GM23338 (cell line): ENCODE data around the gene MAD1L1. TPM values are rescaled to one million over a fixed set of nuclear protein-coding genes. Genes with fewer than 3 reads are reported as not detected.

Experiments used
- ATAC-seq: fragments of 200-7000 bp; cut with Tn5 transposase; 3 replicates; pipeline ENCODE4 v1.9.1; 2020
- DNase-seq: peaks from one replicate; pipeline ENCODE4 v3.0.0-alpha.2; 2015; ENCODE audit warnings: low spot score
- H2AFZ ChIP-seq: fragments of 200-600 bp; sonication (generic); 2 replicates; pipeline ENCODE4 v1.8.0; 2016; ENCODE audit warnings: antibody characterized with exemption, mild to moderate bottlenecking, moderate library complexity
- H3F3A ChIP-seq: fragments of 200-600 bp; sonication (generic); replicated peaks from 2 replicates; pipeline ENCODE4 v1.8.0; 2017; ENCODE audit warnings: antibody characterized with exemption, mixed run types, low read depth
- H3K27ac ChIP-seq: fragments of 200-600 bp; sonication (generic); 2 replicates; pipeline ENCODE4 v1.6.1; 2016; ENCODE audit warnings: low read depth
- H3K27me3 ChIP-seq: fragments of 200-600 bp; sonication (generic); 2 replicates; pipeline ENCODE4 v1.8.0; 2016; ENCODE audit warnings: mild to moderate bottlenecking, mixed run types, moderate library complexity; ENCODE audit not compliant: insufficient read depth
- H3K36me3 ChIP-seq: fragments of 200-600 bp; sonication (generic); 2 replicates; pipeline ENCODE4 v1.8.0; 2016; ENCODE audit warnings: mild to moderate bottlenecking; ENCODE audit not compliant: insufficient read depth
- H3K4me1 ChIP-seq: fragments of 200-600 bp; sonication (generic); 2 replicates; pipeline ENCODE4 v1.8.0; 2016; ENCODE audit warnings: mild to moderate bottlenecking, moderate library complexity; ENCODE audit not compliant: insufficient read depth
- H3K4me2 ChIP-seq: fragments of 200-600 bp; sonication (generic); 2 replicates; pipeline ENCODE4 v1.7.1; 2017; ENCODE audit warnings: mixed run types
- H3K4me3 ChIP-seq: fragments of 200-600 bp; sonication (generic); 2 replicates; pipeline ENCODE4 v1.6.1; 2016; ENCODE audit warnings: mixed run types
- H3K79me2 ChIP-seq: fragments of 200-600 bp; sonication (generic); replicated peaks from 2 replicates; pipeline ENCODE4 v1.8.0; 2017; ENCODE audit warnings: mild to moderate bottlenecking; ENCODE audit not compliant: insufficient read depth
- H3K9me2 ChIP-seq: fragments of 200-600 bp; sonication (generic); 2 replicates; pipeline ENCODE4 v1.8.0; 2017; ENCODE audit not compliant: insufficient read depth
- H4K20me1 ChIP-seq: fragments of 200-600 bp; sonication (generic); replicated peaks from 2 replicates; pipeline ENCODE4 v1.8.0; 2017; ENCODE audit warnings: mild to moderate bottlenecking; ENCODE audit not compliant: insufficient read depth
- H3K27ac Mint-ChIP-seq: 2 replicates; pipeline ENCODE4 v1.8.0; 2020; ENCODE audit warnings: inconsistent platforms, mild to moderate bottlenecking, moderate library complexity, mixed read lengths
- H3K27me3 Mint-ChIP-seq: 3 replicates; pipeline ENCODE4 v1.8.0; 2022; ENCODE audit warnings: low read depth, mild to moderate bottlenecking, moderate library complexity, mixed read lengths, inconsistent platforms; ENCODE audit not compliant: insufficient read depth, poor library complexity
- H3K36me3 Mint-ChIP-seq: 3 replicates; pipeline ENCODE4 v1.8.0; 2021; ENCODE audit warnings: low read depth, mild to moderate bottlenecking, inconsistent platforms, moderate library complexity, mixed read lengths
- H3K4me1 Mint-ChIP-seq: 3 replicates; pipeline ENCODE4 v1.8.0; 2020; ENCODE audit warnings: mild to moderate bottlenecking, inconsistent platforms, mixed read lengths
- H3K4me3 Mint-ChIP-seq: 3 replicates; pipeline ENCODE4 v1.8.0; 2021; ENCODE audit warnings: moderate library complexity, mild to moderate bottlenecking, inconsistent platforms, mixed read lengths
- H3K9me3 Mint-ChIP-seq: 3 replicates; pipeline ENCODE4 v1.8.0; 2020; ENCODE audit warnings: moderate library complexity, mild to moderate bottlenecking, inconsistent platforms, mixed read lengths
- ETS1 ChIP-seq: IDR thresholded peaks from 2 replicates; pipeline ENCODE4 v1.6.1; 2016; ENCODE audit warnings: antibody characterized with exemption
- NANOG ChIP-seq: IDR thresholded peaks from 2 replicates; pipeline ENCODE4 v1.6.1; 2016; ENCODE audit warnings: antibody characterized with exemption, borderline replicate concordance
- POLR2AphosphoS5 ChIP-seq: IDR thresholded peaks from 2 replicates; pipeline ENCODE4 v1.6.1; 2016; ENCODE audit warnings: antibody characterized with exemption, low read depth
- REST ChIP-seq: IDR thresholded peaks from one replicate; pipeline ENCODE4 v1.6.1; 2018; ENCODE audit warnings: antibody characterized with exemption; ENCODE audit not compliant: unreplicated experiment
- ZNF331 ChIP-seq: fragments of 250-450 bp; sonication (Bioruptor Pico); IDR thresholded peaks from 2 replicates; pipeline ENCODE4 v1.5.0; 2020; ENCODE audit warnings: low read depth, mild to moderate bottlenecking, moderate library complexity
- ZNF462 ChIP-seq: fragments of 250-450 bp; sonication (Bioruptor Pico); IDR thresholded peaks from 2 replicates; pipeline ENCODE4 v1.5.0; 2020; ENCODE audit warnings: mild to moderate bottlenecking, moderate library complexity
- polyA plus RNA-seq: library from polyadenylated mRNA; unstranded; fragments of >200 nt; fragmentation: Nextera tagmentation; extraction: Ambion mirVana; gene quantifications from 2 replicates; pipeline ENCODE4 v1.2.1, GENCODE V29; 2016
- total RNA-seq: library from RNA; depleted of rRNA; stranded (reverse); fragments of >200 nt; shearing (Covaris generic); gene quantifications from 2 replicates; pipeline ENCODE4 v1.2.3, GENCODE V29; 2014

Gene MAD1L1
- total and polyA plus RNA-seq, 2 experiments from 2014 or later, result 40.3 to 59.3 TPM

GRCh38 chr7:2201686-2202360, 30.9 kb downstream of the MAD1L1 start:
- Histone ChIP-seq H2AFZ (no peak overlapping the region), H3K4me3 (no peak overlapping the region), H3K4me2 (no peak overlapping the region), H4K20me1 (peaks cover 6% of the 10 kb centered on the region; the same call in 1 of the 2 replicates), H3K79me2 (peaks cover 14% of the 10 kb centered on the region; the same call in 1 of the 2 replicates), H3F3A (no peaks in the 10 kb centered on the region), H3K27ac (no peak overlapping the region), H3K9me2 (no peaks in the 10 kb centered on the region), H3K27me3 (no peaks in the 10 kb centered on the region), H3K4me1 (no peaks in the 10 kb centered on the region), H3K36me3 (no peaks in the 10 kb centered on the region)
- H3K36me3 Mint-ChIP-seq, result peaks cover 34% of the 10 kb centered on the region
- H3K27ac Mint-ChIP-seq, result no peak overlapping the region
- no peaks in the 10 kb centered on the region; the same call in 2 of the 3 replicates for H3K4me1 Mint-ChIP-seq
- no peaks in the 10 kb centered on the region for H3K9me3 Mint-ChIP-seq
- H3K27me3 Mint-ChIP-seq, result peaks cover 10% of the 10 kb centered on the region
- TF ChIP-seq POLR2AphosphoS5 (no peak), REST (no peak), ETS1 (no peak), NANOG (no peak)
- no peak for ATAC-seq
- DNase-seq, result no peak
- H3K4me3 Mint-ChIP-seq, result no peak overlapping the region

- Mint-ChIP-seq H3K36me3 (peaks cover 37% of the 10 kb centered on the region), H3K27ac (no peak overlapping the region), H3K27me3 (peaks cover 10% of the 10 kb centered on the region), H3K9me3 (no peaks in the 10 kb centered on the region), H3K4me1 (no peaks in the 10 kb centered on the region; the same call in 2 of the 3 replicates), H3K4me3 (no peak overlapping the region)
- no peaks in the 10 kb centered on the region for H3F3A ChIP-seq
- H2AFZ ChIP-seq, result no peak overlapping the region
- TF ChIP-seq ZNF462 (CRISPR knock-in tag), result no peak
- TF ChIP-seq ZNF331 (CRISPR knock-in tag), result no peak
- no peak for ATAC-seq
- no peaks in the 10 kb centered on the region for H3K9me2 ChIP-seq
- peaks cover 2% of the 10 kb centered on the region; the same call in 1 of the 2 replicates for H3K36me3 ChIP-seq
- H3K79me2 ChIP-seq, result peaks cover 10% of the 10 kb centered on the region; the same call in 1 of the 2 replicates
- no peak overlapping the region for H3K27ac ChIP-seq
- H3K4me2 ChIP-seq, result no peak overlapping the region
- H4K20me1 ChIP-seq, result peaks cover 6% of the 10 kb centered on the region; the same call in 1 of the 2 replicates
- H3K27me3 ChIP-seq, result no peaks in the 10 kb centered on the region
- no peaks in the 10 kb centered on the region for H3K4me1 ChIP-seq
- H3K4me3 ChIP-seq, result no peak overlapping the region
- DNase-seq, result no peak
Measured at GRCh38 chr7:2201128-2201527, 31.6 kb downstream of the MAD1L1 start.
